Measurements from ENCODE around the gene CCDC18.
"Not testable (repeated sequence)": the region's sequence is repeated elsewhere in the genome, so short reads cannot be mapped to it uniquely, and the experiment has no call there.

- TF ChIP-seq EP300 (conservative IDR thresholded peaks at IDR 0.05; ENCODE audit: poor library complexity, severe bottlenecking); CTCF (IDR thresholded peaks at IDR 0.05; ENCODE audit: poor library complexity, severe bottlenecking); REST (IDR thresholded peaks at IDR 0.05; ENCODE audit: borderline replicate concordance); EZH2 (IDR thresholded peaks at IDR 0.05; ENCODE audit: borderline replicate concordance, insufficient read depth, low read length, poor library complexity, severe bottlenecking); SMC3 (conservative IDR thresholded peaks at IDR 0.05; ENCODE audit: poor library complexity); MXI1 (conservative IDR thresholded peaks at IDR 0.05; ENCODE audit: poor library complexity, severe bottlenecking); POLR2AphosphoS5 (IDR thresholded peaks at IDR 0.05); RAD21 (conservative IDR thresholded peaks at IDR 0.05); TAF1 (IDR thresholded peaks at IDR 0.05; ENCODE audit: low read depth): not testable (repeated sequence)
Measured at GRCh38 chr1:93165895-93166294, 14.6 kb upstream of the CCDC18 start.
